Ovary (tissue), 9 donors: ENCODE data around the gene KCNMA1. TPM values are rescaled to one million over a fixed set of nuclear protein-coding genes. Genes with fewer than 3 reads are reported as not detected.
"Not testable (repeated sequence)": the region's sequence is repeated elsewhere in the genome, so short reads cannot be mapped to it uniquely, and the experiment has no call there.

Source experiments
- DNase-seq, 5 donors: peaks; one replicate each; pipeline ENCODE4 v3.0.0-alpha.2; 2019 to 2020
- H3K27ac ChIP-seq, 2 donors: fragments of 200-600 bp; one replicate each; pipeline versions ENCODE4 v1.5.1 to v1.8.0; 2019 to 2022
- H3K27me3 ChIP-seq: fragments of 200-600 bp; one replicate; pipeline ENCODE4 v1.8.0; 2022
- H3K36me3 ChIP-seq: fragments of 200-600 bp; sonication (generic); one replicate; pipeline ENCODE4 v1.5.1; 2019
- H3K4me1 ChIP-seq: one replicate; pipeline ENCODE4 v1.8.1; 2013; ENCODE audit warnings: mild to moderate bottlenecking, moderate library complexity; ENCODE audit not compliant: insufficient read depth
- H3K4me3 ChIP-seq: fragments of 200-600 bp; sonication (generic); one replicate; pipeline ENCODE4 v1.5.1; 2017
- H3K9me3 ChIP-seq, 2 donors: fragments of 200-600 bp in 1 of 2; sonication (generic) in 1 of 2; one replicate each; pipeline versions ENCODE4 v1.5.1 to v1.8.1; 2013 to 2019; ENCODE audit warnings: mild to moderate bottlenecking in 1 of 2, moderate library complexity in 1 of 2
- EP300 ChIP-seq: sonication (generic); formaldehyde crosslinking; IDR thresholded peaks from one replicate; pipeline ENCODE4 v1.6.1; 2017; ENCODE audit warnings: antibody characterized with exemption
- POLR2A ChIP-seq: fragments of 450-650 bp; IDR thresholded peaks from one replicate; pipeline ENCODE4 v1.6.1; 2017; ENCODE audit warnings: antibody characterized with exemption, mild to moderate bottlenecking, moderate library complexity
- WGBS, 3 donors: extraction: QIAGEN DNeasy Blood & Tissue Kit in 1 of 3; methylation state at CpG; one replicate each; pipeline versions ENCODE4 v1.1.5 to v1.1.7; 2013 to 2017; 5-methylcytosine and 5-hydroxymethylcytosine counted together
- intact Hi-C, 4 donors: fragments of 100-400 bp; cut with DNase I; formaldehyde crosslinking; loops; one replicate each; pipeline versions ENCODE4 v1.11.0 to v1.15.1; 2022 to 2023
- polyA plus RNA-seq, 2 donors: library from polyadenylated mRNA; stranded (reverse); fragments of 200-250 nt in 1 of 2; fragments of 350-450 nt in 1 of 2; fragmentation: Illumina TruSeq in 1 of 2; extraction: RNeasy Lipid Tissue Mini Kit (QIAGEN cat#74804) in 1 of 2; gene quantifications; one replicate each; pipeline ENCODE4 v1.2.3, GENCODE V29; 2013 to 2014
- total RNA-seq, 7 donors: library from RNA; depleted of rRNA in 2 of 7; stranded (reverse); fragments of >200 nt in 2 of 7; fragmentation: NEBNext Ultra II Directional in 3 of 7; extraction: Animal tissue kit (Norgen Biotek cat#: 25700) in 3 of 7; gene quantifications; one replicate each; pipeline versions ENCODE4 v1.1.0 to v1.2.4, GENCODE V29; 2016 to 2023
- TF ChIP-seq, protein P1 (sequence below), 3 donors: fragments of 450-650 bp in 2 of 3; fragments of 200-600 bp in 1 of 3; IDR thresholded peaks; one replicate each; pipeline versions ENCODE4 v1.5.1 to v1.8.0; 2016 to 2022; ENCODE audit warnings: antibody characterized with exemption in 3 of 3, mild to moderate bottlenecking in 1 of 3
- donor health status: DM: no; HTN: no; CAD: no; lungs with moderate emphysema.
- donor health status: DM: no; HTN: no; CAD: no.
- donor health status: Bipolar disorder and iron deficiency.
- donor health status: DM: yes; HTN: yes; CAD: no.
- donor health status: DM: no; HTN: no; CAD: no.
- donor health status: DM: yes; HTN: yes; CAD: no.

KCNMA1 gene
- total and polyA plus RNA-seq, 9 donors: 7.0 to 83.8 (median 25.1) TPM

DNA sequence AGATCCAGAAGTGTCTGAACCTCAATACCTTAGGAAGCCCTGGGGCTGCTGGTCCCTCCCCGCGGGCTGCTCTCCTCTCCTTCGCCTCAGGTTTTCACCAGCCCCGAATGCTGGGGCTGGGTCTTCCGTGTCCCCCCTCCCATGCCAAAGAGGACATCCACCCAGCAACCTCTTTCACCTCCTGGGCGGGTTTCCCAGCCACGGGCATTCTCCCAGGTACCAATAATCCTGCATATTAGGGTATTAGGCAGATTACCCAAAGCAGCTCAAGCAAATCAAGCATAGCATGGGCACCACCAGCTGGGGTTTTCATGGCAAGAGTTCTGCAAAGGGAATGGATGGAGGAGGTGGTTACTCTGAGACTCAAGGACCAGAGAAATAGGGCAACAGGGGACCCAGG lies 224.4 kb downstream of the KCNMA1 start:
- intact Hi-C loops: no loop called here
- no peak for DNase-seq
- Histone ChIP-seq H3K4me1 (peaks cover 12% of the 10 kb centered on the region), H3K4me3 (no peak overlapping the region), H3K36me3 (no peaks in the 10 kb centered on the region), H3K27me3 (no peaks in the 10 kb centered on the region), H3K9me3 (no peaks in the 10 kb centered on the region), H3K27ac (no peak overlapping the region)
- WGBS, 3 donors: 87 to 91% (median 89%) methylated on average over 7 of the region's 7 CpGs
- TF ChIP-seq, protein P1, sequence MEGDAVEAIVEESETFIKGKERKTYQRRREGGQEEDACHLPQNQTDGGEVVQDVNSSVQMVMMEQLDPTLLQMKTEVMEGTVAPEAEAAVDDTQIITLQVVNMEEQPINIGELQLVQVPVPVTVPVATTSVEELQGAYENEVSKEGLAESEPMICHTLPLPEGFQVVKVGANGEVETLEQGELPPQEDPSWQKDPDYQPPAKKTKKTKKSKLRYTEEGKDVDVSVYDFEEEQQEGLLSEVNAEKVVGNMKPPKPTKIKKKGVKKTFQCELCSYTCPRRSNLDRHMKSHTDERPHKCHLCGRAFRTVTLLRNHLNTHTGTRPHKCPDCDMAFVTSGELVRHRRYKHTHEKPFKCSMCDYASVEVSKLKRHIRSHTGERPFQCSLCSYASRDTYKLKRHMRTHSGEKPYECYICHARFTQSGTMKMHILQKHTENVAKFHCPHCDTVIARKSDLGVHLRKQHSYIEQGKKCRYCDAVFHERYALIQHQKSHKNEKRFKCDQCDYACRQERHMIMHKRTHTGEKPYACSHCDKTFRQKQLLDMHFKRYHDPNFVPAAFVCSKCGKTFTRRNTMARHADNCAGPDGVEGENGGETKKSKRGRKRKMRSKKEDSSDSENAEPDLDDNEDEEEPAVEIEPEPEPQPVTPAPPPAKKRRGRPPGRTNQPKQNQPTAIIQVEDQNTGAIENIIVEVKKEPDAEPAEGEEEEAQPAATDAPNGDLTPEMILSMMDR (IDR thresholded peaks at IDR 0.05): no peak
- TF ChIP-seq EP300 (no peak), POLR2A (no peak)

DNA sequence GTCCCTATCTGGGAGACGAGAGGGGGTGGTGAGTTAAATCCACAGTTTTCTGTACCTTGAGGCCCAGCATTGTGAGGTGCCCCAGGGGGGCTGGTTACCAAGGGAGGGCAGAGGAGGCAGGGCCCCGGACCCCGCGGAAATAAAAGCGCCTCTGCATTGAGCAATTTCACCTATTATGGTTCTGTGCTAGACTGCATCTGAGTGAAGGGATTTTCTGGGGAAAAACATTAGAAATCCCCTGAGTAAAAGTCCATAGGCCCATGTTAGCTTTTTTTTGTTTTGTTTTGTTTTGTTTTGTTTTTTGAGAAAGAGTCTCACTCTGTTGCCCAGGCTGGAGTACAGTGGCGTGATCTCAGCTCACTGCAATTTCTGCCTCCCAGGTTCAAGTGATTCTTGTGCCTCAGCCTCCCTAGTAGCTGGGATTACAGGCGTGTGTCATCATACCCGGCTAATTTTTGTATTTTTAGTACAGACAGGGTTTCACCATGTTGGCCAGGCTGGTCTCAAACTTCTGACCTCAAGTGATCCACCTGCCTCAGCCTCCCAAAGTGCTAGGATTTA lies 225.0 kb downstream of the KCNMA1 start:
- H3K4me3 ChIP-seq, H3K36me3 ChIP-seq, H3K27me3 ChIP-seq, DNase-seq, H3K27ac ChIP-seq, H3K9me3 ChIP-seq, intact Hi-C loops: not testable (repeated sequence)
- peaks cover 10% of the 10 kb centered on the region for H3K4me1 ChIP-seq
- 89 to 93% (median 93%) methylated on average over 8 of the region's 8 CpGs for WGBS, 3 donors

DNA sequence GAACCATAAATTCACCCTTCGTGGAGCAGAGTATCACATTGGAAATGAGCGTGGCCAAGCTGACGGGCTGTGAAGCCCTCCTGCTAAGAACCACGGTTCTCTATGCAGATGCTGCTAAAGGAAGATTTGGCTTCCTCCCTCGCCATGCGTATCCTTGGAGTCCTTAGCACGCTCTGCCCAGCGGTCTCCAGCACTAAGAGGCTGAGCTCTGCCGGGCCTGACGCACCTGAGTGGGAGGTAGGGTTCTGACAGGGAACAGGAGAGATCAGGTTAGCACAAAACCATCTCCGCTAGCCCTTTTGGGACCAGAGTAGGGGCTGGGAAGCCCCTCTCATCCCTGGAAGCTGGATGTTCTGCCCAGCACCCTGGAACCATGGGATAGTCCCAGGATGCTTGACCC lies 225.8 kb downstream of the KCNMA1 start:
- Histone ChIP-seq H3K9me3 (no peaks in the 10 kb centered on the region), H3K4me1 (peaks cover 7% of the 10 kb centered on the region), H3K27me3 (no peaks in the 10 kb centered on the region), H3K36me3 (no peaks in the 10 kb centered on the region), H3K4me3 (no peak overlapping the region), H3K27ac (no peak overlapping the region)
- WGBS, 3 donors: 93 to 97% (median 95%) methylated on average over 11 of the region's 11 CpGs
- TF ChIP-seq EP300 (no peak), POLR2A (no peak)
- TF ChIP-seq, protein P1 (IDR thresholded peaks at IDR 0.05): no peak
- intact Hi-C loops: no loop called here
- DNase-seq: no peak

DNA sequence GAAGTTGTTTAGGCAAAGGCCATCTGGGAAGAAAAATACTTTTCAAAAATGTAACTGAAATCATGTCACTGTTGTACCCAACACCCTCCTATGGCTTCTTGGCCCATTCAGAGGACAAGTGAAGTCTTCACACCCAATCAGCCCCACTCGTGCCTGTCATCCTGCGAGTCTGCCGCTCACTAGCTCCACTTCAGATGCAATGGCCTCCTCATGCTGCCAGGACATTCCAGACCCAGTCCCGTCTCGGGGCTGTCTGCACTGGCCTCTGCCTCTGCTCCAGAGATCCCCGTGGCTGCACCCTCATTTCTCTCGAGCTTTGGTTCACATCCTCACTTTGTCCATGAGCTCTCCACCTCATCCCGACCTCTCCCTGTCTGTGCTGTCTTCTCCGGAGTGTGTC lies 227.1 kb downstream of the KCNMA1 start:
- TF ChIP-seq POLR2A: no peak
- TF ChIP-seq, protein P1 (IDR thresholded peaks at IDR 0.05): no peak
- TF ChIP-seq EP300: no peak
- H3K27ac ChIP-seq: no peak overlapping the region
- H3K27me3 ChIP-seq: no peaks in the 10 kb centered on the region
- 73 to 84% (median 84%) methylated on average over 9 of the region's 9 CpGs for WGBS, 3 donors
- H3K9me3 ChIP-seq: no peaks in the 10 kb centered on the region
- H3K4me3 ChIP-seq: no peak overlapping the region
- H3K36me3 ChIP-seq: no peaks in the 10 kb centered on the region
- intact Hi-C loops: no loop called here
- peaks cover 3% of the 10 kb centered on the region for H3K4me1 ChIP-seq
- DNase-seq: no peak

DNA sequence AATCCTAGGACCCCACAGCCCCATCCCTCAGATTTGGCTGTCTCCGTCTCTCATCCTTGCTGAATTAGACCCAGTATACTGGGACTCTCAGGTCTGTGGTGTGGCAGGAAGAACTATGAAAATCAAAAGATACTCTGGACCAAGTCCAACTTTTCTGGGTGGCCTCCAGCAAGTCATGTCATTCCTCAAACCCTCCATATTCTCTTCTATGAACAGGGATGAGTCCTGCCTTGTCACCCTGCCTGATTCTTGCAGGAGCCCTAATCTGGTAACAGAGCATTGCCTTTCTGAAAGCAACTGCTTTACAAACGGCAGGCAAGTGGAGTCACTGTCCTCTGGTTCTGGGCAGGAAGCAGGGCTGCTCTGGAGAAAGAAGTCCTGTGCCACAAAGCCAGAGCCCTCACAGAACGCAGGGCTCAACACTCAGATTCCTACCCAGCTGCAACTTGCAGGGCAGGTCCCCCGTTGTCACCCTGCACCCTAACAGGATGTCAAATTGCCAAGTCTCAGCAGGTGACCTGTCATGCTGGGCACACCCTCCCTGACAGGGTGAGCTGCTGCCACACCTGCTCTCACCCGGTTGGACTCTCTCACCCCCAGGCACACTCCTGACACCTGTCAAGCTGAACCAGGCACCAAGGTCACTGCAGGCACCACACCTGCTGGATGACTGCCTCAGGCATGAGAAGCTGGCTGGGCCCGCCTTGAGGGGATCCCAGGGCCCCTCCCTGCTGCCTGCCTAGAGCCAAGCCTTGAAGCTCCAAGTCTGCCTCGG lies 227.7 kb downstream of the KCNMA1 start:
- intact Hi-C loops: no loop called here
- no peaks in the 10 kb centered on the region for H3K36me3 ChIP-seq
- WGBS, 3 donors: 66 to 78% (median 71%) methylated on average over 7 of the region's 7 CpGs
- TF ChIP-seq, protein P1 (IDR thresholded peaks at IDR 0.05): no peak
- TF ChIP-seq POLR2A (no peak), EP300 (no peak)
- H3K27me3 ChIP-seq: no peaks in the 10 kb centered on the region
- H3K27ac ChIP-seq: no peak overlapping the region
- H3K4me3 ChIP-seq: no peak overlapping the region
- DNase-seq: no peak
- no peaks in the 10 kb centered on the region for H3K9me3 ChIP-seq
- H3K4me1 ChIP-seq: peaks cover 3% of the 10 kb centered on the region
